DMS53 treated with DMSO at 0.1 percent for 48 hours (cell line): ENCODE data around the gene CAPZA1.
"Not testable (repeated sequence)": the region's sequence is repeated elsewhere in the genome, so short reads cannot be mapped to it uniquely, and the experiment has no call there.

Experiments
- DNase-seq: peaks from one replicate; lab custom pipeline; 2025; ENCODE audit not compliant: unreplicated experiment; lab: John Stamatoyannopoulos, UW

CAPZA1 gene

DNA sequence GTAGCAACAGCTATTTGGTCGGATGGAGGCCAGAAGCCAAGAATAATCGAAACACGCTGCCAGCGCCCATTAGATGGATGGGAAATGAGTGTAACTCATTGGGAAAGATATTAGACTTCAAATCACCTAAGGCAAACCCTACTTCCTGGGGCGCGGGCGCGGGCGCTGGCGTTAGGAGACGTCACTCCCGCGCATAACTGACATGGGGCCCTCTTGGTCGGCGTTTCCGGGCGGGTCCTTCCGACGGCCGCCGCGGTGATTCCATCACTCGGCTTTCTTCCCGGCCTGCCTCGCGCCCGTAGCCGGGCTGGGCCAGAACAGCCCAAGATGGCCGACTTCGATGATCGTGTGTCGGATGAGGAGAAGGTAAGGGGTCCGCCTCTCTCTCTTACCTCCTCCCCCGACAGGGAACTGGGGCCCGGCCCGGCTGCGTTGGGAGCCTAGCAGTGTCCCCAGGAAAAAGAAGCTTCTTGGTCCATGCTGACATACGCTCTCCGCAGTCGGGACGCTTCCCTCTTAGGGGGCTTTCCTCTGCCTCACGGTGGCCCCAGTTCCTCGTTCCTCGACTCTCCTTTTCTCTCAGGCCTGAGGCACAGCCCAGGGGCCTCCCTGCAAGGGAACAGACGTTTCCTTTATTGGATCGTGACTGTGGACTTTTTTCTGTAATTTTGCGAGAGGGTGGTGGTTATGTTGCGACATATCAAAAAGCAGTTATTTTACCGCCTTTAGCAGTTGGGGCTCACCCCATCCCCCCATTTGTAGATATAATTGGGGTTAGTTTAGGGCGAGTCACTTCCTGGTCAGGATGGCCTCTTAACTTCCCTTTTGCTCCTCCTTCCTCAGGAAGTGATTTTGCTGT, at the start of gene CAPZA1:
TSS of gene CAPZA1 (plus strand) at position 315 of the 859 bp plus-strand sequence. CDS start at position 328, 13 bp downstream.
- peak; percentile 93 for DNase-seq

DNA sequence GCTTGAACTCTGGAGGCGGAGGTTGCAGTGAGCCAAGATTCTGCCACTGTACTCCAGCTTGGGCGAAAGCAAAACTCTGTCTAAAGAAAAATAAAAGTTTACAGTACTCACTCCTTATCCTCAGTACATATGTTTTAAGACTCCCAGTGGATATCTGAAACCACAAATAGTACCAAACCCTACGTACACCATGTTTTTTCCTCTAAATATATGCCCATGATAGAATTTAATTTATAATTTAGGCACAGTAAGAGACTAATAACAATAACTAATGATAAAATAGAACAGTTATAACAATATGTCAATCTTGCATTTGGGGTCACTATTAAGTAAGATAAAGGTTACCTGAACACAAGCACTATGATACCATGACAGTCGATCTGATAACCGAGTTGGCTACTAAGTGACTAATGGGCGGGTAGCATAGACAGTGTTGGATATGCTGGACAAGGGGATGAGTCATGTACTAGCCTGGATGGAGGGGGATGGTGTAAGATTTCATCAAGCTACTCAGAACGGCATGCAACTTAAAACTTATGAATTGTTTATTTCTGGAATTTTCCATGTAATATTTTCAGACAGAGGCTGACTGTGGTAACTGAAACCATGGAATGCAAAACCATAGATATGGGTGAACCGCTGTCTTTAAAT, 44.4 kb upstream of the CAPZA1 start:
- no peak for DNase-seq

DNA sequence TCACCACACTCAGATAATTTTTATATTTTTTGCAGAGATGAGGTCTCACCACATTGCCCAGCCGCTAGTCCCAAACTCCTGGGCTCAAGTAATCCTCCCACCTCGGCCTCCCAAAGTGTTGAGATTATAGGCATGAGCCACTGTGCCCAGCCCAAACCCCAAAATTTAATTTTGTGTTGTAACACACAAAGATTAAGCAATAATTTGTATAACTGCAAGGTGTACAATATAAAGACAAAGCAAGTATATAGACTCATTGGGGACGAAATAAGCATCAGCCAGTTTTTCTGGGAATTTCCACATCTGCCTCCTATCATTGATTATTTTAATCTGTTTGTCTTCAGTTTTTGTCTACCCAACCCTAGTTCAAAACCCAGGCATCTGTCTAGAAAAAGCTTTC, 43.4 kb upstream of the CAPZA1 start:
- DNase-seq, result no peak

DNA sequence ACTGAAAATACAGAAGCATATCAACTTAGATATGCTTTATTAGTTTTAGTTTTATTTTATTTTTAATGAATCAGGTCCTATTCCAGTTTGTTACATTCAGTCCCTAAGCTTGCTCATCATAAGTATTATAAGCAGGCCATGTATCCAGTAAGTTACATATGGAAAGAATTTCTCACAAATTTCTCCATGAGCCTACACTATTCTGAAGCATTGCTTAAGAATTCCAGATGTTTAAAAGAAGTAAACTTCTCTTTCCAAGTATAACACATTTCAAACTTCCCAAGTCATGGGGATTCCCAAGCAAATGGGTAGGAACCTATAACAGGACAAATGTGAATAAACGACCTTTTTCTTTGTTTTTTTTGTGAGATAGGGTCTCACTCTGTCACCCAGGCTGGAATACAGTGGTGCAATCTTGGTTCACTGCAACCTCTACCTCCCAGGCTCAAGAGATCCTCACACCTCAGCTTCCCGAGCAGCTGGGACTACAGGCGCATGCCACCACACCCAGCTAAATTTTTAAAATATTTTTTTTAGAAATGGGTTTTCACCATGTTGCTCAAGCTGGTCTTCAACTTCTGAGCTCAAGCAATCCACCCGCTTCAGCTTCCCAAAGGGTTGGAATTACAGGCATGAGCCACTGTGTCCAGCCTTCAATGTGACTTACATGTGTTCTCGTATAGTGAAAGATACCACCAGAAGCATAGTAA, 39.7 kb upstream of the CAPZA1 start:
- no peak for DNase-seq

DNA sequence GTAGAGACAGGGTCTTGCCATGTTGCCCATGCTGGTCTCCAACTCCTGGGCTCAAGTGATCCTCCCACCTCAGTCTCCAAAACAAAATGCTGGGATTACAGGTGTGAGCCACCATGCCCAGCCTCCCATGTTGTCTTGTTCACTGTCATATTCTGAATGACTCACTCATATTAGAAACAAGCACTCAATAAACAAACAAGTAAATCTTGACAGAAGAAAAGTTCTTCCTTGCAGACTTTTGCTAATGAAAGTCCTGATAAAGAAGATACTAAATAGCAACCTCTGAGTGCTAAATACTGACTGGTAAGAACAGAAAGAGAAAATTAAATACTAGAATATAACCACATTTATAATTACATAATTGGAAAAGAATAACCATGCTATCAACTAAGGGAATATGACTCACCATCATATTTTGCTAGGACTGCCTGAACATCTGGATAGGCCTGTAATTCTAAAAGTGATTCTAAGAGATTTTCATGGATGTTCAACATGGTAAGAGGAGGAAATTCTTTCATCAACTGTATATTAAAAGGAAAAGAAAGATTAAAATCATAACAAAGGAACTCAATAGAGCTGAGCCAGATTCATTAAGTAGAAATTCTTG, 37.9 kb upstream of the CAPZA1 start:
- no peak for DNase-seq

DNA sequence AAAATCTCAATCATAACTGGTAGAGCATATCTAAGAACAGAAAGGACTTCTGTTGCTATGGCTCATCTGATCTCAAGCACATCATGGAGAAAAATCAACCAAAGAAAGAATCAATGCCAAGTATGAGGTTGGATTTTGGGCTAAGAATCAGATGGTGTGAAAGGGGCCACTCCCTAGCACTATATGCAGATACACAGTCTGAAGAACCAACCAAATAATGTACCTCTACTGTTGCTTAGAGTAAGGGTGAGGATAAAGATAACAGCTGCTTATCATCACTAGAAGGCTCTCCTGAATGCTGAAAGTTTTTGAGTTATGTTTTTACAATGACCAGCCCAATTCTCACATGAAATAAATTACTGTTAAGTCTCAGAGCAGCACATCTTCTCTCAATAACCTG, 36.3 kb upstream of the CAPZA1 start:
- no peak for DNase-seq

DNA sequence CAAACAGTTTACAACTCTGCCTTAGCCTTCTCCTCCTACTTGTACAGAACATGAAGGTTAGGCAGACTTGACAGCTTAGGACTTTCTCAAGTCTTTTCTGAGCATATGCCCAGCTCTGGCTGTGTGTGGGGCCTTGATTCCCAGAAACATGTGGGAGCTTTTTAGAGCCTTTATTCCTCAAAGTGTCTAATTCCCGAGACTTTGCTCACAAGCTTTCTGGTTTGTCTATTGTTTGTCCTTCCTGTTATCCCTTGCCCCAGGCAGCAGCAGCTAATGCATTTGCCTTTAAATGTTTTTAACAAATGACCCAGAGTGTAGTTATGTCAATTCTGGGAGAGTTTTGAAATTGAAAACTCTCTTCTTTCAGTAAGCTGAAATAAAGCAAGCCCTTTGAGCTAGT, 29.9 kb upstream of the CAPZA1 start:
- no peak for DNase-seq

DNA sequence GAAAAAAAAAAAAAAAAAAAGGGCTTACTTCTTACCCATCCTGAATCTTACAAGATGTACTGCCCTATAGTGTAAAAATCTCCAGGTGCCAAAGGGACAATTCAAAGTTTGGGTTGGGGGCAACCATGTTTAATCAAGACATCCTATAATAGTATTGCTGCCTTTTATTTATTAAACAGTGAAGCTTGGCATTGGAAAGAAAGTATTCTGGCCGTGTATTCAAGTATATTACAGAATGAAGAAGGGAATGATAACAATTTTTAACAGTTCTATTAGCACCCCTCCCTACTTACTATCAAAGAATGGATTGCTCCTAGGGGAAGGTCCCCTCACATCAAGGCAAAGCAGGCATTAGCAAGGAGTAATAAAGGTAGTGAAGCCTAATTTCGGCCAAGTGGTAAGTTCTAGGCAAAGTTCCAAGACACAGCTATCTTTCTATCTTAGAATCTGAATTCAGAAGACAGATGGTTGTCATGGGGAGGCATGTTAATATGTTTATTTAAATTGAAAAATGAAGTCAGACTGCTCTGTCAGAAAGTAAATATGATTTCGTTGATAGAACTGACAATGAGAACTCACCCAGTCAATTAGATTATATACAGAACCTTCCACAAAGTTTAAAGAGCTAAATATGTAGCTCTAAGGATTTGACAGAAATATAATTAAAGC, 25.3 kb upstream of the CAPZA1 start:
- DNase-seq, result no peak

DNA sequence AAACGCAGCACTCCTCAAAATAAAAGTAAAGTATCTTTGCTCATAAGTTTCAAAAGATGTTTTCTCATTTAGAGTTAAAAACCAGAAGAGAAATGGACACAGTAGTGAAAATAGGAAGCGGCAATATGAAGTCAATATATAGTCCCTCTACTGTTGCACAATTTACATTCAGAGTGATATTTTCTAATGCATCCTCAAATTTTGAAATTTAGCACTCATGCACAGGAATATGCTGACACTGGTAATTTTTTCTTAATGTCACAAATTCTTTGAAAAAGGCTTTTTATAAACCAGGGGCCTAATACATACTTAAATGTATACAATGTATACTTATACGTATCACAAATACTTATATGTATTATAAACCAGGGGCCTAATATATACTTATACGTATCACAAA, 20.2 kb upstream of the CAPZA1 start:
- no peak for DNase-seq

DNA sequence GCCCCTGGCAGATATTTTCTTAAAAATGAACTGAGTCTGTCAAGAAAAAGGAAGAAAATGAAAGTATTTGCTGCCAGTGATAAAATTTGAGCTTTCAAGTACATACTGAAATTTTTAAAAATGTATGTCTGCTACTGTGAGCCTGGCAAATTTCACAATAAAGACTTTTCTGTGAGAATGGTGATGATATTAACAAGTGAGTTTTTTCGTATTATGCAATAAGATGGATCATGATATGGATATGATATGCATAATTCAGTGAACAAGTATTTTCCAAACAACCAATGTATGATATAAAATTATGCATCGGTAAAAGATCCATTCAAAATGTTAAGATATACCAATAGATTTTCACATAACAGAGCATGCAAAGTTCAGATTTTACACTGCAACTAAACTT, 16.6 kb upstream of the CAPZA1 start:
- DNase-seq, result no peak

DNA sequence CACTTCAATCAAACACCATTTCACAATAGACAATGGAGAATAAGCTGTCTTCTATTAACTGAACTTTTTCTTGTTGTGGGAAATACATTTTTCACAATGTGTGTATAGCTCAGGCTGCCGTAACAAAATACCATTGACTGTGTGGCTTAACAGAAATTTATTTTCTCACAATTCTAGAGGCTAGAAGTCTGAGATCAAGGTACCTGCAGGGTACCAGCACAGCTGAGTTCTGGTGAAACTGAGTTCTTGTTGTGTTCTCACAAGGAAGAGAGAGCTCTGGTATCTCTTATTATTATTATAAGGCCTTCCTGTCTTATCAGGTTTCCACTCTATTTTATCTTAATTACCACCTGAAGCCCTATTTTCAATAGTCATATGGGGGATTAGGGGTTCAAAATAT, 16.1 kb upstream of the CAPZA1 start:
- no peak for DNase-seq

DNA sequence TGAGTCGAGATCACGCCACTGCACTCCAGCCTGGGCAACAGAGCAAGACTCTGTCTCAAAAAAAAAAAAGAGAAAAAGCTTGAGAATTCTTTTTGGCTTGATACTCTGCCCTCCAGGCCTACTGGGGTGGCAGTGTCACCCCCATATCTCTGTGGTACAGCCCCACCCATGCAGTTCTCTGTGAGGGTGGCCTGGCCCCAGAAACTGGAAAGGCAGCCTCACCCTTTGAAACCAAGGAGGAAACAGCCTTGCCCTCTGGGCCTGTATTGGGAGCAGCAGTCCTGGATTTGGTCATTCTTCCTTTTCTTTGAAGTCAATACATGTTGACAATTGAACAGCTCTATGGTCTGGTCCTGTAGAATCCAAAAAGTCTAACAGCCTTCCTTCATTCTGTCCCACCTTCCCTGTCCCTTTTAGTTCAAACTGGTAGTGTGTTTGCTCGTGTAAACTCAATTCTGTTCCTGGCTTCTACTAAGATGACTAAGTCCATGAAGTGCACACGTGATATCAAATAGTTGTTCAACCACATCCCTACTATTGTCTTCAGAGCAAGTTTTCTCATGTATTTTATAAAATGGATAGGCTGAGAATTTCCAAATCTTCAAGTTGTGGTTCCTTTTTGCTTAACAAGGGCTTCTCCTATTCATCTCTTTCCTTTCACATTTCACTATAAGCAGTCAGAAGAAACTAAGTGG, 13.9 kb upstream of the CAPZA1 start:
- no peak for DNase-seq

DNA sequence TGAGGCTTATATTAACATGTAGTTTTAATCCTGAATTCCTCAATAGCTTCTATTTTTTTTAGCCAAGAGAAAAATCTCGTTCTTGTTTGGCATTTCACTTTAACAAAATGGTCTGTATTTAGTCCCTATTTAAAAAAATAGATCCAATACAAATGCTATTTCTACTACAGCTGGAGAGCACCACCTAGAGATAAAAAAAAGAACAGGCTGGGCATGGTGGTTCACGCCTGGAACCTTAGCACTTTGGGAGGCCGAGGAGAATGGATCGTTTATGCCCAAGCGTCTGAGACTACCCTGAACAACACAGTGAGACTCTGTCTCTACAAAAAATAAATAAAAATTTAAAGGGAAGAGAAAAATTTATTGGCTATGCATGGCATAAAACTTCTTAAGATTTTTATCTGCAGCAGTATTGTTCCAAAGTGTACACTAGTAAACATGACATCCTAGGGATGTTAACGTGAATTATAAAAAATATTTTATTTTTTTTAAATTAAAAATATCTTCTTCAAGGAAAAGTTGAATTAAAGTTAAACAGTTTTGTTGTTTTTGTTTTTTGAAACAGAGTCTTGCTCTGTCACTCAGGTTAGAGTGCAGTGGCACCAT, 5.1 kb upstream of the CAPZA1 start:
- DNase-seq, result no peak

DNA sequence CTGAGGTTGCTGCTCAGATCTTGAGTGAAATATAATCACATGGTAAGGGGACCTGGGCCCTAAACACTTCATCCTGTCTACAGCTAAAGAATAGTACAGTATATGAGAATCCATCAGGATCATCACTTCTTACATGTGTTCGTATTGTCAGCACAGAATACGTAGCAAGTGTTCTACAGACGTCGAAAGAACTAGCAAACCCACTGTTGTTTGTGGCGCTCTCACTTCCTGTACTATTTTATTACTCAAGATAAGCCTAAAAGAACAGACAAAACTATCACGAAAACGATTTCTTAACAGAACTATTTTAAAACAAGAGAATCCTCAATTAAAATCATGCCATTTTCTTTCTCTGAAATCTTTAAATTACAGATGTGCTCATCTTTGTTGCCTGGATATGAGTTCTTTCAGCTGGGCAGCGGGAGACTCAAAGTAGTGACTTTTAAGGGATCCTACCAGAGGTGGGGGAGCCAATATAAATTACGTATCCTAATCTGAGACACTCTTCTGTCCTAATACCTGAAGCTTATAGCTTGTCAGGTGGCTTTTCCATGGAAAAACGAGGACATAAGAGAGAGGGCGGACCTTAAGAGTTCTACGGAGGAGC, 1.4 kb upstream of the CAPZA1 start:
- peak; percentile 20 for DNase-seq

DNA sequence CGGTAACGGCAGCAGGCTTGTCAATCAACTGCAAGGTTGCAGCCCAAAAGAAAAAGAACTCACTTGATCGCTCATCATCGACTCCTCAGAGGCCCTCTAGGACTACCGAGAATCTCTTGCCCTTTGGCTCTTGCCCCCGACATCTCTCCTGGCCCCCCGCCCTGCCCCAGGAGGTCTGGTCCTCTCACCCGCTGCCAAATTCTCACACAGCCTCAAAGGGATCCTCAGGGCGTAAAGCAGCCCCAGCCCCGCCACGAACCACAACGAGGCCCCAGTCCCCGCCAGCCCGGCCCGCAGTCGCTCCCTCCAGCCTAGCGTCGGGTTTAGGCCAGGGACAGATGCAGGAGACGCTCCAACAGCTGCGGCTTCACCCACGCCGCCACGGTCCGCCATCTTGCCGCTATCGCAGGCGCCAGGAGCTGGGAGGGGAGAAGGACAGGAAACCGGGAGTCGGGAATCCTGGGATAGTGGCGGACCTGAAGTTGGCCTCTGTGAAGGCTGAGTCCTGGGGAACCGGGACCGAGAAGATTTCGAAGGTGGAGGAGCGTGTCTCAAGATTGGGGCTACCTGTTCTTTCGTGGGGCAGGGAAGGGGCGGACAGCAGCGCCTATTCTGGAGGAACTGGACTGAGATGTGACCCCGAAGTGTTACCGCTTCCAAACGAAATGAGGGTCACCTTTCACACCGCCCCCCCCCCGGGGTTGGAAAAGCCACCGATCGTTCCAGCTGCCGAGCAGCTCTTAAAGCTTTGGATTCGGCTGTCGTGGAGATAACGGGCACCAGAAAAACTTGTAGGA, 713 bp upstream of the CAPZA1 start, which contains the start of gene ST7L:
TSS of gene ST7L (minus strand) at position 421 of the 797 bp plus-strand sequence. CDS start at position 393, 28 bp downstream.
- peak; percentile 80 for DNase-seq

DNA sequence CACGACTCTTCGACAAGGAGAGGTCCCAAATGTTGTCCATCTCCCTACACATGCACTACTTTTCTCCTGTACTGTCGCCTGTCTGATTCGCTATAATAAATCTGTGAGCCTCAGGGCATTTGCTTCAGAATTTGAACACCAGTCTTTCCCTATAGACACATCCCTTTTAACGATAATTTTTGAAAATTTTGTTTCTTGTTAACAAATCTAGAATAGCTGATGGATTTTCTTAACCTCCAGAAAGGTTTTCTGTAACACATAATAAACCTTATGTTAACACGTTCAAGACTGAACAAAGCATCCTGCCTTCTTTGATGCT, 704 bp downstream of the CAPZA1 start:
- DNase-seq, result no peak

DNA sequence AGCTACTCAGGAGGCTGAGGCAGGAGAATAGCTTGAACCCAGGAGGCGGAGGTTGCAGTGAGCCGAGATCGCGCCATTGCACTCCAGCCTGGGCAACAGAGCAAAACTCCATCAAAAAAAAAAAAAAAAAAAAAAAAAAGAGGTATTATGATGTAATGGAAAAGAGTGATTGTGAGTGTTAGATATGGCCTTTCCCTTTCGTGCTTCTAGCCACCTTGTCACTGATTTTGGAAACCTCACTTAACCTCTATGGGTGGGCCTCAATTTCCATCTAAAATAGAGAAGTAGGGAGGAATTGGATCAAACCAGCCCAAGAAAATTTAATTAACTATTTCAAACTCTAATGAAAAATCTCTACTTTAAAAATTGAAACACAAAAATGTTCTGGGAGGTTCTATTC, 4.9 kb downstream of the CAPZA1 start:
- DNase-seq, result not testable (repeated sequence)

DNA sequence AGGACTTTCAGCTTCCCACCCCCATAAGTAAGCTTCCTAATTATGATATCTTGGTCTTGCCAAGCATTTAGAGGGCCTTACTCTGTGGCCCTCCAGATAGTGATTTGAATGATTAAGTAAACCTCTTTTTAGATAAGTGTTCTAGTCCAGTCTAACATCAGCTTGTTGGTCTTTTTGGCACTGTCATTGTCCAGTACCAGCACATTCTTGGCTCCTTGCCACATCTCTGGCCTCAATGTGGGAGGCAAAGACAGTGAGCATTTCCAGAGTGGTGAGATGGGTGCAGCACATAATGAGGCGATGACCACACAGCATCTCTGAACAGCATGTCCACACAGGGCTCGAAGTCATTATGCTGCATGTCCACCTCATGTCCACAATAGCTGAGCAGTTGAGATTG, 6.1 kb downstream of the CAPZA1 start:
- DNase-seq, result no peak

DNA sequence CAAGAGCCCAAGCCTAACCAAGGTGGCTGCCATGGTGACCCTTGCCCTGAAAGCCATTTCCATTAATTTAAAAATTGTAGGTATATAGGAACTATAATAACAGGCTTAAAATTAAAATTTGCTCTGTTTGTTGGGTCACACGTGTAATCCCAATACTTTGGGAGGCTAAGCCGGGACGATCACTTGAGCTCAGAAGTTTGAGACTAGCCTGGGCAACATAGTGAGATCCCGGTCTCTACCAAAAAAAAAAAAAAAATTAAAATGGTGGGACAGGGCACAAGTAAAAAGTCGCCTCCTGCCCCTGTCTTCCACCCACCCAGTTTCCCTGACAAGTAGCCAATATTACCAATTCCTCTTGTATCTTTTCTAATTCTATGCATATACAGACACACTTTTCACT, 6.6 kb downstream of the CAPZA1 start:
- DNase-seq, result no peak
